Stimulated activated CD8-positive, alpha-beta memory T cell treated with anti-CD3 and anti-CD28 coated beads, Interleukin-15, amount 100 ng/mL, for 48 hours (primary cell): Measurements from ENCODE around the gene PDE4A.
"Not testable (repeated sequence)": the region's sequence is repeated elsewhere in the genome, so short reads cannot be mapped to it uniquely, and the experiment has no call there.

Experiments used
- DNase-seq, 2 donors: peaks; one replicate each; pipeline ENCODE4 v3.0.0-alpha.2; 2020; ENCODE audit warnings: low read depth in 2 of 2

PDE4A gene

GRCh38 chr19:10420444-10421239 lies at the start of gene PDE4A:
Gene PDE4A, plus strand, starts transcription at chr19:10420538. Its CDS starts 227 bp downstream, at chr19:10420765.
- DNase-seq = peak in 1 of 2 donors; percentile 60

- DNase-seq = no peak
These were observed 47.6 kb upstream of the PDE4A start for GRCh38 chr19:10372690-10373089.

DNA sequence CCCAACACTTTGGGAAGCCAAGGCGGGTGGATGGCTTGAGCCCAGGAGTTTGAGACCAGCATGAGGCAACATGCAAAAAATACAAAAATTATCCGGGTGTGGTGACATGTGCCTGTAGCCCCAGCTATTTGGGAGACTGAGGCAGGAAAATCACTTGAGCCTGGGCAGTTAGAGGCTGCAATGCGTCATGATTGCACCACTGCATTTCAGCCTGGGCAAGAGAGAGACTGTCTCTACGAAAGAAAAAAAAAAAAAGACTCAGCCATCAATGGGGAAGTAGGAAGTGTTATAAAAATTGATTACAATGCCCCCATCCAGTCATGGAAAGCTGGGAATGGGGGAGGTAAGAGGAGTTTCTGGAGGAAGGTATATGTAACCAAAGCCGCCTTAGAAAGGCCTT lies 45.4 kb upstream of the PDE4A start:
- DNase-seq = no peak

DNA sequence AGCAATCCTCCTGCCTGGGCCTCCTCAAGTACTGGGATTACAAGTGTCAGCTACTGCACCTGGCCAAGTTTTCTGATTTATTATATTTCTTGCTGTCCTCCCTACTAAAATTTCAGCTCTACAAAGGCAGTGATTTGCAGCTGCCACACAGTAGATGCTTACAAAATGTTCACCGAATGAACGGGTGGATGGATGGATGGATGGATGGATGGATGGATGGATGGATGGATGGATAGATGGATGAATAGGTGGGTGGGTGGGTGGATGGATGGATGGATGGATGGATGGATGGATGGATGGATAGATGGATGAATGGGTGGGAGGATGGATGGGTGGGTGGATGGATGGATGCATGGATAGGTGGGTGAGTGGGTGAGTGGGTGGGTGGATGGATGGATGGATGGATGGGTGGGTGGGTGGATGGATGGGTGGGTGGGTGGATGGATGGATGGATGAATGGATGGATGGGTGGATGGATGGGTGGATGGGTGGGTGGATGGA lies 43.1 kb upstream of the PDE4A start:
- not testable (repeated sequence) for DNase-seq

- no peak for DNase-seq
These were observed 42.2 kb upstream of the PDE4A start for GRCh38 chr19:10378124-10378523.

- DNase-seq = no peak
These were observed 40.4 kb upstream of the PDE4A start for GRCh38 chr19:10379880-10380312.

DNA sequence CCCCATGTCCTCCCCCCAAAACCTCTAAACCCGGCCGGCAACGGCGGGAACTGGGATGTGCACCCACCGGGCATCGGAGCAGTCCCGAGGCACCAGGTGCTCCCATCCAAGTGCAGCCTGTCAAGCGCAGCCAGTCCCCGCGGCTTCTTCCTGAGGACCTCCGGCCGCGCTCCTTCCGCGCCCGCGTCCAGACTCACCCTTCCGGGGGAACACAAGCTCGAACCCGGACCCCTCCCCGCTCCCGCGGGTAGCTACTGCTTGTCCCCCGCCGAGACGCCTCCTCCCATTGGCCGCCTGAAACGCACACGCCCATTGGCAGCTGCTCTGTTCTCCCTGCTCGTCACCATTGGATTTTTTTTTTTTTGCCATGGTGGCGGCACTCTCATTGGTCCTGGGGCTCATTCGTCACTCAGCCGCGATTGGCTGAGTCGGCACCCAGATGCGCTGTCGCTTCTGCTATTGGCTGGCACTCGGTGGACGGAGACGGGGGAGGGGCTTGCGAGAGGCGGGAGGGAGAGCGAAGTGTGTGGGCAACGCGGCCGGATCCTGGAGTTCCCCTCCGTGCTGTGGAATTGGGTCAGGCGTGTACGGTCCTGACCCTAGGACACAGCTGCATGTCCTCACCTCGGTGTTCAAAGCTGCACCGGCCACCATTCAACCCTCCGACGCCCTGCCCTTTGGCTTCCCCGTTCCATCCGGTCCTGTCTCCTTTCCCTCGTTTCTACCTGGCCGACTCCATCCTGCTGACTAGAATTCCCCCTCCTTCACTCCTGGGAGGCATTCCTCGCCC lies 39.8 kb upstream of the PDE4A start, which contains the start of gene TYK2:
Gene TYK2, minus strand, starts transcription at position 260 of the 790 bp plus-strand sequence. CDS start 2,166 bp downstream, outside the sequence.
- DNase-seq = peak; percentile 94 to 95

GRCh38 chr19:10383223-10383499 lies 37.2 kb upstream of the PDE4A start:
- not testable (repeated sequence) for DNase-seq

GRCh38 chr19:10384580-10384979 lies 35.8 kb upstream of the PDE4A start:
- DNase-seq = no peak

- peak in 1 of 2 donors; percentile 53 for DNase-seq
These were observed 31.4 kb upstream of the PDE4A start for GRCh38 chr19:10388957-10389356.

DNA sequence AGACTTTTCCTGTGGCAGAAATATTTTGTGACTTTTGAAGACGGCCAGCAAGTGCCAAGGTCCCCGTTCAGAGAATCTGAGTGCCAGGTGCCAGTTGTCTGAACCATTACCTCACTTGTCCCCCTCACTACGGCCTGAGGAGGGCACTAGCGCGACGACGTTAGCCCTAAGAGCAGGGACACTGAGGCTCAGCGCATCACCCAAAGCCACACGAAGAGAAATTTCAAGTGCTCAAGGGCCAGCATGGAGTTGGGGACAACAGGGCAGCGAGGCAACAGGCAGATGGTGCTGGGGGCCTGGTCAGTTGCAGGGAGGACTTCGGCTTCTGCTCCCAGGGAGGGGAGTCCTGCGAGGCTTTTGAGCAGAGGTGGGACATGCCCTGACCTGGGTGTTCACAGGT lies 30.5 kb upstream of the PDE4A start:
- no peak for DNase-seq

GRCh38 chr19:10390652-10391286 lies 29.6 kb upstream of the PDE4A start:
- DNase-seq = no peak

GRCh38 chr19:10392120-10392519 lies 28.2 kb upstream of the PDE4A start:
- no peak for DNase-seq

DNA sequence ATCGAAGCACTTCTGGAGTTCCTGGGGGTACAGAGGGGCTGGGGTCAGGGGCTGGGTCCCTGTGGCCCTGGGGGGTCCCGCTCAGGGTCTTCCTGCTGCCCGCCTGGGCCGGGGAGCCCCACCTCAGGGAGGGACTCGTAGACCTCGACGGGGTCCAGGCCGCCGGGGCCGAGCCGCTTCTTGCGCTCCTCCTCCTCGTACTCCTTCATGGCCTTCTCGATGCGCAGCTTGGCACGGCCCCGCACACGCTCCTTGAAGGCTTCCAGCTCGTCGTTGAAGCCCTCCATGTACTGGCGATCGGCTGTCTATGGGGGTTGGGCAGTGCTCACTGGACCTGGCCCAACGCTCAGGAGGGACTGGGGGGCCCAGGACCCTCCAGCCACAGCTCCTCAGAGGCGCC lies 27.2 kb upstream of the PDE4A start:
- DNase-seq = no peak

DNA sequence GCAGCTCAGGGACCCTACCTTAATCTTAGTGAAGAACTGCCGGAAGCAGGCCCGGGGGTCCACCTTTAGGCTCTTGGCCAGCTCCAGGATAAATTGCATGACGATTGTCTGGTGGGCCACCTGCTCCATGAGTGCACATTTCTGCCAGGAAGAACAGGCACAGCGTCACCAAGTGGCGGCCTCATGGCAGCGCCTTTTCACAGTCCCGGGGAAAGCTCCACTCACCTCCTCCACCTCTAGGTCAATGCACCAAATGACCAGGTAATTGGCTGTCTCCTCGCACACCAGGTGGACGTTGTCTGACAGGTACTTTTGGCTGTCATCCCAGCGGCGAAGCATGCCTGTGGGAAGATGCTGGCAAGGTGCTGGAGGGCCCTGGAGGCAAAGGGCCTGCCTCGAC lies 25.3 kb upstream of the PDE4A start:
- no peak for DNase-seq

DNA sequence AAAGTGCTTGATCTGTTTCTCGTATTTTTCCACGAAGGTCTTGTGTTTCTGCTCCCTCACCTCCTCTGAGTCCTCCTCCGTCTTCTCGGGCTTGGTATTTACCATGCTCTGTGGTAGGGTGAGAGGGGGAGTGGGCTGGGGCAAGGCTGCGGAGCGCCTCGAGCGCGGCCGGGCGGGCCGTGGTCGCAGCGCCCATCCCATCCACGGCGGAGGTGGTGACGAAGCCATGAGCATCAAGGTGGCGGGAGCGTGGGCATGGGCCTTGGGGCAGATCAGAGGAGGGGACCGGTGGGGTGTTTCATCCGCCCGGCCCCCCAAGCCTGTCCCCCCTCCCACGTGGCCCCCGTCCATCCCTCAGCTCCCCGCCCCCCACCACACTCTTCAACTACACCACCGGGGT lies 24.9 kb upstream of the PDE4A start:
- DNase-seq = no peak

GRCh38 chr19:10395917-10396316 lies 24.4 kb upstream of the PDE4A start:
- DNase-seq = no peak

DNA sequence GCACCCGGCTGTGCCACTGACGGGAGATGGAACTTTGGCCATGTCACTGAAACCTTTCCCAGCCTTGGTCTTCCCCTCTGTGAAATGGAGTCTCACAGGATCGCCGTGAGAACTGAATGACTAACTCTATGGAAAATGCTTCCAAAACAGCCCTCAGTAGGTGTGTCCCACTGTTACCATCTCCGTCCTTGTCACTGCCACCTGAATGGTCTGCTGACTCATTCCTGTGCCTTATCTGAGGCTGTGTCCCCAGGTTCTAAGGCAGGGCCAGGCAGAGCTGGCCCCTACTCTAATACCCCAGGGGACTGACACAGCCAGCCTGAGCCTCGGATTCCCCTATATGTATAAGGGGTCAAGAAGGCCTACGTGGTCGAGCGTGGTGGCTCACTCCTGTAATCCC lies 21.5 kb upstream of the PDE4A start:
- DNase-seq = no peak

DNA sequence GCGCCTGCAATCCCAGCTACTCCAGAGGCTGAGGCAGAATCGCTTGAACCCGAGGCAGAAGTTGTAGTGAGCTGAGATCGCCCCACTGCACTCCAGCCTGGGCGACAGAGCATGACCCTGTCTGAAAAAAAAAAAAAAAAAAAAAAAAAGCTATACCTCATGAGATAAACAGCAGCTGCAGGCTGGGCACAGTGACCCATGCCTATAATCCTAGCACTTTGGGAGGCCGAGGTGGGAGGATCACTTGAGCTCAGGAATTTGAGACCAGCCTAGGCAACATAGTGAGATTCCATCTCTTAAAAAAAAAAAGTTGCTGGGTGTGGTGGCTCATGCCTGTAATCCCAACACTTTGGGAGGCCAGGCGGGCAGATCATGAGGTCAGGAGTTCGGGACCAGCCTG lies 21.0 kb upstream of the PDE4A start:
- not testable (repeated sequence) for DNase-seq

GRCh38 chr19:10399878-10400277 lies 20.5 kb upstream of the PDE4A start:
- no peak for DNase-seq

- DNase-seq = no peak
These were observed 17.8 kb upstream of the PDE4A start for GRCh38 chr19:10402441-10403038.
